ENCODE data around the gene TIMM10B. TPM values are rescaled to one million over a fixed set of nuclear protein-coding genes. Genes with fewer than 3 reads are reported as not detected.

Gene TIMM10B
- total and polyA plus RNA-seq, 2 of the 13 experiments (the other 11 are each of a cell fraction or from before 2014, with no cell fraction given): 34.9 to 39.5 TPM

DNA sequence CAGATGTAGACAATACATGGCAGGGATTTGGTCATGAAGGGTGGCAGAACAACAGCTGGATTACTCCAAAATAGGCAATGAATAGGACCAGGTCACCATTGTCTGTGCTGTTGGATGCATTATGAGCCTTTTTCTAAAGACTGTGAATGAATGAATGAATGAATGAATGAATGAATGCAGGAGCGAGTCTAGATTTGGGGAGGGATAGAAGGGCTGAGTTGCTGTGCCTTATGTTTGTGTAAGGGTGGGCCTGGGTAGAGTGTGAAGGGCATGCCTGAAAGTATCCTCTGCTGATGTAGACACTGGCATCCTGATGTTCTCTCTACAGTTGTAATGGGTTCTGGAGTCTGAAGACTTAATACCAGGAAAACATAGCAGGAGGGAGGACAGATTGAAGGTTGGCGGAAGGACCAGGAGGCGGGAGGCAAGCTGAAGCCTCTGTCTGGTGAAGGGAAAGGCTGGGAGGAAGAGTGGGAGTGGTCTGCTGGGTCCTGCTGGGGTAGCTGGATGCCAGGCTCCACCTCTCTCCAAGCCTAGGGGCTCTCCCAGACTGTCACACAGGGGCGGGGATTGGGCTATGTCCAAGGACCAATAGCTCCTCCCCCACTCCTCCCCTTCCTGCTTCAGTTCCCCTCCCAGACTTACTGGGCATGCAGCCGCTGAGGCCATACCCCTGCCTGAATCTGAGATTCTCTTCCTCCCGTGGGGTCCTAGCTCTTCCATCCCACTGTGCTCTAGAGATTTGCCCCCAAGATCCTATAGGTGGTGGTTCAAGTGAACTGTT is 12.4 kb upstream of the TIMM10B start:
- peak; percentile 57 for DNase-seq (ENCODE audit: low spot score)
- H3K27me3 ChIP-seq (ENCODE audit: control insufficient read depth in 1 of 2, insufficient read depth in 2 of 2, low read length in 2 of 2): no peaks in the 10 kb centered on the region; a peak in 1 of 5 replicates
- H3K4me1 ChIP-seq (ENCODE audit: insufficient read depth, low read length): peaks cover 24% of the 10 kb centered on the region
- H3K9ac ChIP-seq (ENCODE audit: insufficient read depth, low read depth, low read length): no peak overlapping the region
- POLR2A ChIA-PET: interaction anchor here (0.9 to 1.9 kb wide), 8 partner anchors 9 to 213 kb away, joined by 3 to 5 read pairs (median 4); partner anchors contain the start of genes ARFIP2, HPX, TIMM10B and TPP1
- peak; percentile 66 for ATAC-seq
- no peak overlapping the region for H3K4me3 ChIP-seq (replicated peaks in 1 of 3; ENCODE audit: insufficient read depth in 1 of 3, low read depth in 2 of 3, low read length in 3 of 3)
- CTCF ChIA-PET (ENCODE audit: low intra/inter-chr PET ratio, low total read pairs): no interaction called here
- H3K4me2 ChIP-seq (ENCODE audit: low read depth, low read length): peak overlapping the region; percentile 37
- no peak overlapping the region for H2AFZ ChIP-seq (ENCODE audit: low read length)
- no peaks in the 10 kb centered on the region for H3K9me3 ChIP-seq (ENCODE audit: low read length)
- 67% methylated on average over 6 of the region's 6 CpGs for WGBS (ENCODE audit: low lambda C conversion rate)
- intact Hi-C loops (cut with micrococcal nuclease; ENCODE audit: unreplicated experiment): no loop called here
- no peak for TF ChIP-seq ZNF567 (CRISPR knock-in tag; IDR thresholded peaks at IDR 0.05; ENCODE audit: borderline replicate concordance)
- TF ChIP-seq SP4 (CRISPR knock-in tag; IDR thresholded peaks at IDR 0.05): 0 out of 2 replicates have a peak, but pooled peaks have one; percentile 25
- TF ChIP-seq XRCC5 (optimal IDR thresholded peaks at IDR 0.05; ENCODE audit: low read length): peak; percentile 26
- 0 out of 2 replicates have a peak, but pooled peaks have one; percentile 24 for TF ChIP-seq SP5 (CRISPR knock-in tag; IDR thresholded peaks at IDR 0.05; ENCODE audit: borderline replicate concordance, low read depth)
- TF ChIP-seq POLR2A (IDR thresholded peaks at IDR 0.05; ENCODE audit: insufficient read depth in 1 of 2, low read depth in 2 of 2, low read length in 2 of 2): peak in 1 of 2 experiments; percentile 39; a peak in 1 of 4 replicates
- TF ChIP-seq ATF7 (IDR thresholded peaks at IDR 0.05): no peak
- no peak for TF ChIP-seq ATF7 (CRISPR knock-in tag; IDR thresholded peaks at IDR 0.05)
- peak; percentile 50; the same call in 1 of the 2 replicates for TF ChIP-seq POLR2AphosphoS5 (IDR thresholded peaks at IDR 0.05; ENCODE audit: low read depth, low read length)
- TF ChIP-seq ZNF24 (IDR thresholded peaks at IDR 0.05): peak; percentile 83
- no peak for TF ChIP-seq TOPORS (CRISPR knock-in tag; IDR thresholded peaks at IDR 0.05)
- H3K79me2 ChIP-seq (ENCODE audit: insufficient read depth, low read length): no peaks in the 10 kb centered on the region
- in situ Hi-C loops (cut with HindIII; ENCODE audit: extremely low pct_ligation_motif_present, low pct_unique_long_range_greater_than_20kb): no loop called here
- H3K36me3 ChIP-seq (replicated peaks in 1 of 2; ENCODE audit: control insufficient read depth in 1 of 2, insufficient read depth in 2 of 2, low read length in 2 of 2): peaks cover 0 to 2% of the 10 kb centered on the region in 2 experiments; a peak in 3 of 5 replicates
- no peak for FAIRE-seq
- H4K20me1 ChIP-seq (ENCODE audit: insufficient read depth, low read length): no peaks in the 10 kb centered on the region
- BruUV-seq (replicated peaks): no TSS peak
- H3K27ac ChIP-seq (ENCODE audit: extremely low read length, insufficient read depth, low read length): no peak overlapping the region
